Stimulated activated naive CD8-positive, alpha-beta T cell treated with anti-CD3 and anti-CD28 coated beads, Interleukin-15, amount 100 ng/mL, for 72 hours (primary cell): ENCODE data around the gene ELOA2.
"Not testable (repeated sequence)": the region's sequence is repeated elsewhere in the genome, so short reads cannot be mapped to it uniquely, and the experiment has no call there.

Experiments
- ATAC-seq: fragments of 150-1000 bp; cut with Tn5 transposase; 2 replicates; pipeline ENCODE4 v1.10.0; 2021; ENCODE audit warnings: mild to moderate bottlenecking, moderate library complexity
- DNase-seq, 2 donors: peaks; one replicate each; pipeline ENCODE4 v3.0.0; 2021 to 2022
- H3K27ac Mint-ChIP-seq, 2 donors: one replicate each; pipeline ENCODE4 v1.8.0; 2022; ENCODE audit warnings: mild to moderate bottlenecking in 2 of 2, mixed read lengths in 2 of 2, moderate library complexity in 2 of 2
- H3K27me3 Mint-ChIP-seq: one replicate; pipeline ENCODE4 v1.8.0; 2022; ENCODE audit warnings: mixed read lengths
- H3K4me1 Mint-ChIP-seq: one replicate; pipeline ENCODE4 v1.8.0; 2022; ENCODE audit warnings: mild to moderate bottlenecking, mixed read lengths
- H3K4me3 Mint-ChIP-seq, 2 donors: one replicate each; pipeline ENCODE4 v1.8.0; 2022; ENCODE audit warnings: mild to moderate bottlenecking in 2 of 2, mixed read lengths in 2 of 2, moderate library complexity in 1 of 2
- H3K9me3 Mint-ChIP-seq, 2 donors: one replicate each; pipeline ENCODE4 v1.8.0; 2022; ENCODE audit warnings: mixed read lengths in 2 of 2

Gene ELOA2

GRCh38 chr18:47035156-47035671, at the start of gene ELOA2:
Gene ELOA2 (minus strand): TSS chr18:47035621. CDS start chr18:47035264, 357 bp downstream.
- H3K4me3 Mint-ChIP-seq, result no peak within 1 kb of the TSS
- ATAC-seq, result no peak
- DNase-seq, result no peak
- peaks cover 10 to 26% of the 10 kb centered on the region in 2 donors for H3K9me3 Mint-ChIP-seq
- no peaks in the 10 kb centered on the region for H3K4me1 Mint-ChIP-seq
- H3K27ac Mint-ChIP-seq, result no peak within 1 kb of the TSS
- H3K27me3 Mint-ChIP-seq, result peaks cover 8% of the 10 kb centered on the region

GRCh38 chr18:47081578-47081977, 46.2 kb upstream of the ELOA2 start:
- no peak overlapping the region for H3K27ac Mint-ChIP-seq
- no peaks in the 10 kb centered on the region for H3K27me3 Mint-ChIP-seq
- no peak for DNase-seq
- H3K4me1 Mint-ChIP-seq, result peaks cover 10% of the 10 kb centered on the region
- H3K4me3 Mint-ChIP-seq, result no peak overlapping the region
- no peak for ATAC-seq
- H3K9me3 Mint-ChIP-seq, result no peaks in the 10 kb centered on the region

- no peak for ATAC-seq
Observed at GRCh38 chr18:47080872-47081271, 45.5 kb upstream of the ELOA2 start.

GRCh38 chr18:47077111-47077510, 41.7 kb upstream of the ELOA2 start:
- DNase-seq (no peak), ATAC-seq (no peak)
- Mint-ChIP-seq H3K4me1 (peaks cover 10% of the 10 kb centered on the region), H3K27ac (no peak overlapping the region), H3K27me3 (no peaks in the 10 kb centered on the region), H3K4me3 (no peak overlapping the region), H3K9me3 (no peaks in the 10 kb centered on the region)

More at GRCh38 chr18:47080872-47081271, 45.5 kb upstream of the ELOA2 start:
- no peaks in the 10 kb centered on the region for H3K27me3 Mint-ChIP-seq
- DNase-seq, result no peak
- no peak overlapping the region for H3K4me3 Mint-ChIP-seq
- H3K27ac Mint-ChIP-seq, result no peak overlapping the region
- no peaks in the 10 kb centered on the region for H3K9me3 Mint-ChIP-seq
- peaks cover 10% of the 10 kb centered on the region for H3K4me1 Mint-ChIP-seq

- no peak overlapping the region for H3K4me3 Mint-ChIP-seq
- H3K27ac Mint-ChIP-seq, result no peak overlapping the region
- no peaks in the 10 kb centered on the region for H3K9me3 Mint-ChIP-seq
- DNase-seq (no peak), ATAC-seq (no peak)
- H3K4me1 Mint-ChIP-seq, result peaks cover 8% of the 10 kb centered on the region
- H3K27me3 Mint-ChIP-seq, result no peaks in the 10 kb centered on the region
Observed at GRCh38 chr18:47075098-47075883, 39.9 kb upstream of the ELOA2 start.

- no peaks in the 10 kb centered on the region for H3K27me3 Mint-ChIP-seq
- ATAC-seq (no peak), DNase-seq (no peak)
- no peaks in the 10 kb centered on the region for H3K9me3 Mint-ChIP-seq
- no peak overlapping the region for H3K27ac Mint-ChIP-seq
- H3K4me3 Mint-ChIP-seq, result no peak overlapping the region
- no peaks in the 10 kb centered on the region for H3K4me1 Mint-ChIP-seq
Observed at GRCh38 chr18:47067648-47068047, 32.2 kb upstream of the ELOA2 start.

GRCh38 chr18:47063096-47063495, 27.7 kb upstream of the ELOA2 start:
- no peak for ATAC-seq
- H3K27me3 Mint-ChIP-seq, result no peaks in the 10 kb centered on the region
- no peak overlapping the region for H3K27ac Mint-ChIP-seq

GRCh38 chr18:47062471-47062870, 27.1 kb upstream of the ELOA2 start:
- Mint-ChIP-seq H3K27ac (no peak overlapping the region), H3K4me3 (no peak overlapping the region), H3K9me3 (no peaks in the 10 kb centered on the region), H3K4me1 (no peaks in the 10 kb centered on the region), H3K27me3 (no peaks in the 10 kb centered on the region)
- DNase-seq (no peak), ATAC-seq (no peak)

More at GRCh38 chr18:47063096-47063495, 27.7 kb upstream of the ELOA2 start:
- no peak for DNase-seq
- Mint-ChIP-seq H3K4me3 (no peak overlapping the region), H3K9me3 (no peaks in the 10 kb centered on the region), H3K4me1 (no peaks in the 10 kb centered on the region)

GRCh38 chr18:47054369-47054768, 18.9 kb upstream of the ELOA2 start:
- H3K27ac Mint-ChIP-seq, result no peak overlapping the region
- H3K27me3 Mint-ChIP-seq, result peaks cover 7% of the 10 kb centered on the region
- H3K9me3 Mint-ChIP-seq, result no peaks in the 10 kb centered on the region
- H3K4me3 Mint-ChIP-seq, result no peak overlapping the region
- ATAC-seq (no peak), DNase-seq (no peak)
- no peaks in the 10 kb centered on the region for H3K4me1 Mint-ChIP-seq

GRCh38 chr18:47050468-47050867, 15.0 kb upstream of the ELOA2 start:
- Mint-ChIP-seq H3K4me3 (no peak overlapping the region), H3K9me3 (no peaks in the 10 kb centered on the region), H3K27me3 (peaks cover 7% of the 10 kb centered on the region), H3K27ac (no peak overlapping the region), H3K4me1 (no peaks in the 10 kb centered on the region)
- no peak for DNase-seq
- ATAC-seq, result no peak

GRCh38 chr18:47040982-47041381, 5.6 kb upstream of the ELOA2 start:
- Mint-ChIP-seq H3K4me1 (no peaks in the 10 kb centered on the region), H3K27me3 (peaks cover 8% of the 10 kb centered on the region), H3K4me3 (no peak overlapping the region), H3K9me3 (no peaks in the 10 kb centered on the region), H3K27ac (no peak overlapping the region)
- ATAC-seq (no peak), DNase-seq (no peak)

- Mint-ChIP-seq H3K27me3 (peaks cover 8% of the 10 kb centered on the region), H3K9me3 (peaks cover 5 to 15% of the 10 kb centered on the region in 2 donors), H3K4me3 (no peak overlapping the region), H3K4me1 (no peaks in the 10 kb centered on the region), H3K27ac (no peak overlapping the region)
- DNase-seq (no peak), ATAC-seq (no peak)
Observed at GRCh38 chr18:47036927-47037578, 1.6 kb upstream of the ELOA2 start.

- peaks cover 6 to 21% of the 10 kb centered on the region in 2 donors for H3K9me3 Mint-ChIP-seq
- DNase-seq, result no peak
- H3K4me1 Mint-ChIP-seq, result no peaks in the 10 kb centered on the region
- ATAC-seq, result no peak
- peaks cover 8% of the 10 kb centered on the region for H3K27me3 Mint-ChIP-seq
- H3K27ac Mint-ChIP-seq, result no peak overlapping the region
- H3K4me3 Mint-ChIP-seq, result no peak overlapping the region
Observed at GRCh38 chr18:47036298-47036874, 965 bp upstream of the ELOA2 start.

- H3K4me1 Mint-ChIP-seq, H3K27me3 Mint-ChIP-seq, ATAC-seq, DNase-seq, H3K27ac Mint-ChIP-seq, H3K4me3 Mint-ChIP-seq: not testable (repeated sequence)
- H3K9me3 Mint-ChIP-seq, result peaks cover 10 to 26% of the 10 kb centered on the region in 2 donors
Observed at GRCh38 chr18:47034591-47034990, 830 bp downstream of the ELOA2 start.

GRCh38 chr18:47032945-47033344, 2.5 kb downstream of the ELOA2 start:
- no peak overlapping the region for H3K27ac Mint-ChIP-seq
- H3K4me1 Mint-ChIP-seq, result no peaks in the 10 kb centered on the region
- peaks cover 10 to 26% of the 10 kb centered on the region in 2 donors for H3K9me3 Mint-ChIP-seq
- H3K4me3 Mint-ChIP-seq, result no peak overlapping the region
- ATAC-seq, result no peak
- no peak for DNase-seq
- H3K27me3 Mint-ChIP-seq, result no peaks in the 10 kb centered on the region

- not testable (repeated sequence) for H3K4me3 Mint-ChIP-seq, H3K27me3 Mint-ChIP-seq, ATAC-seq, DNase-seq, H3K27ac Mint-ChIP-seq, H3K4me1 Mint-ChIP-seq
- peaks cover 10 to 26% of the 10 kb centered on the region in 2 donors for H3K9me3 Mint-ChIP-seq
Observed at GRCh38 chr18:47030887-47031286, 4.5 kb downstream of the ELOA2 start.
